ENCODE results near the gene BCL2L1.

DNA sequence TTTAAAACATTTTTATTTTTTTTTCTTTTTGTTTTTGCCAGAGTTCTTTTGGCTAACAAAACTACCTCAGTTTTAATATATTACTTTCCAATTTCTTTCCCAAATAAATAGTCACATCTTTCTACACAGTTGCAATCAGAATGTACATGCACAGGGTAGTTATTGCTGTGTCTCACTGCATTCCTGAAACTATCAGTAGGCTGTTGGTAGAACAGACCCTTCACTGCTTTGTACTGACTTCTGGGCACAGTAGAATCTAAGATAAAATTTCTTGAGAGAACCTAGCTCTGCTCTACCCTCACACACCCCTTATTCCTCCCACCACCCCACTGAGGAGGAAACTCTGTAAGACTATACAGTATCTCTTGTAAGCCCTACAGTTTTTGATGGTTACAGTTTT, 36.3 kb upstream of the BCL2L1 start:
- TF ChIP-seq, protein P1, sequence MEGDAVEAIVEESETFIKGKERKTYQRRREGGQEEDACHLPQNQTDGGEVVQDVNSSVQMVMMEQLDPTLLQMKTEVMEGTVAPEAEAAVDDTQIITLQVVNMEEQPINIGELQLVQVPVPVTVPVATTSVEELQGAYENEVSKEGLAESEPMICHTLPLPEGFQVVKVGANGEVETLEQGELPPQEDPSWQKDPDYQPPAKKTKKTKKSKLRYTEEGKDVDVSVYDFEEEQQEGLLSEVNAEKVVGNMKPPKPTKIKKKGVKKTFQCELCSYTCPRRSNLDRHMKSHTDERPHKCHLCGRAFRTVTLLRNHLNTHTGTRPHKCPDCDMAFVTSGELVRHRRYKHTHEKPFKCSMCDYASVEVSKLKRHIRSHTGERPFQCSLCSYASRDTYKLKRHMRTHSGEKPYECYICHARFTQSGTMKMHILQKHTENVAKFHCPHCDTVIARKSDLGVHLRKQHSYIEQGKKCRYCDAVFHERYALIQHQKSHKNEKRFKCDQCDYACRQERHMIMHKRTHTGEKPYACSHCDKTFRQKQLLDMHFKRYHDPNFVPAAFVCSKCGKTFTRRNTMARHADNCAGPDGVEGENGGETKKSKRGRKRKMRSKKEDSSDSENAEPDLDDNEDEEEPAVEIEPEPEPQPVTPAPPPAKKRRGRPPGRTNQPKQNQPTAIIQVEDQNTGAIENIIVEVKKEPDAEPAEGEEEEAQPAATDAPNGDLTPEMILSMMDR (conservative IDR thresholded peaks at IDR 0.05; ENCODE audit: low read length), result no peak
- no peak for TF ChIP-seq EZH2phosphoT487 (IDR thresholded peaks at IDR 0.05; ENCODE audit: borderline replicate concordance, low read depth, low read length)

Measured in OCI-LY7 (cell line).